ENCODE results near the gene SCGB2B2. TPM values are rescaled to one million over a fixed set of nuclear protein-coding genes. Genes with fewer than 3 reads are reported as not detected.
A peak's percentile ranks its signal among the peaks of the same experiment; 100 is the strongest.
"Not testable (repeated sequence)": the region's sequence is repeated elsewhere in the genome, so short reads cannot be mapped to it uniquely, and the experiment has no call there.

The SCGB2B2 gene
- total RNA-seq, 1 donor = 0.27 TPM

DNA sequence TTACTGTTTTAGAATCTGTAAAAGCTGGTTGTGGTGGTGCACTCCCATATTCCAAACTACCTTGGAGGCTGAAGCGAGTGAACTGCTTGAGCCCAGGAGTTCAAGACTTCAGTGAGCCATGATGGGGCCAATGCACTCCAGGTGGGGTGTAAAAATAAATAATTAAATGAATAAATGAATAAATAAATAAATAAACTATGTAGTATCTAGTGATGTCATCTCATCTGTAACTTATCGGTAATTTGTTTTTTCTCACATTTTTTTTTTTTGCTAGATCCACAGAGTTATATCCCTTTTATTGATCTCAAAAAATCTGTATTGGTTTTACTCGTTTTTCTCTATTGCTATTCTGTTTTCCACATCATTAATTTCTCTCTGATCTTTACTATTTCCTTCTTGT is 5.0 kb downstream of the SCGB2B2 start:
- DNase-seq (ENCODE audit: low read depth in 2 of 3, low spot score in 2 of 3) = no peak

DNA sequence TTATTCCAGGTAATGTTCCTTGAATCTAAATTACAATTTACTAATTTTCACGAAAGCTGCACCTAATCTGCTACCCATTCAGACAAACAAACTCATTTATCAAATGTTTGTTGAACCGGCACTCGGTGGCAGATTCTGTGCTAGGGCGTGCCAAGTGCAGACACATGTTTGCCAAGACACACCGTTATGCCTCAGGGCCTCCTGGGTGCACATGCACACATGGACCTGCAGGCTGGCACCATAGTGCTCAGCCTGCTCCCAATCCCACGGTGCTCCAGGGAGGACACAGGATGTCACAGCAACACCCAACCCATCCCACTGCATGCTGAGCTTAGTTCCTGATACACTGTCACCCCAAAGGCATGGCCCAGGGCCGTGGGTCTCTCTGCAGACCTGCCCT is 7.7 kb downstream of the SCGB2B2 start:
- no peak for DNase-seq (ENCODE audit: low read depth in 2 of 3, low spot score in 2 of 3)

GRCh38 chr19:34668690-34669089 is 8.3 kb downstream of the SCGB2B2 start:
- DNase-seq (ENCODE audit: low read depth in 2 of 3, low spot score in 2 of 3) = not testable (repeated sequence)

DNA sequence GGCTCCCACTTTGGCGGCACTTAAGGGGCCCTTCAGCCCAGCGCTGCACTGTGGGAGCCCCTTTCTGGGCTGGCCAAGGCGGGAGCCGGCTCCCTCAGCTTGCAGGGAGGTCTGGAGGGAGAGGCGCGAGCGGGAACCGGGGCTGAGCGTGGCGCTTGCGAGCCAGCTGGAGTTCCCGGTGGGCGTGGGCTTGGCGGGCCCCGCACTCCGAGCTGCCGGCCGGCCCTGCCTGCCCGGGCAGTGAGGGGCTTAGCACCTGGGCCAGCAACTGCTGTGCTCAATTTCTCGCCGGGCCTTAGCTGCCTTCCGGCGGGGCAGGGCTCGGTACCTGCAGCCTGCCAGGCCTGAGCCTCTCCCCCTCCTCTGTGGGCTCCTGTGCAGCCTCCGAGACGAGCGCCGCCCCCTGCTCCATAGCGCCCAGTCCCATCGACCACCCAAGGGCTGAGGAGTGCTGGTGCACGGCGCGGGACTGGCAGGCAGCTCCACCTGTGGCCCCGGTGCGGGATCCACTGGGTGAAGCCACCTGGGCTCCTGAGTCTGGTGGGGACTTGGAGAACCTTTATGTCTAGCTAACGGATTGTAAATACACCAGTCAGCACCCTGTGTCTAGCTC is 8.8 kb downstream of the SCGB2B2 start:
- DNase-seq (ENCODE audit: low read depth in 2 of 3, low spot score in 2 of 3) = not testable (repeated sequence)

- peak in 1 of 3 donors; percentile 22 for DNase-seq (ENCODE audit: low read depth in 2 of 3, low spot score in 2 of 3)
Measured at GRCh38 chr19:34667349-34668076, 9.4 kb downstream of the SCGB2B2 start.

DNA sequence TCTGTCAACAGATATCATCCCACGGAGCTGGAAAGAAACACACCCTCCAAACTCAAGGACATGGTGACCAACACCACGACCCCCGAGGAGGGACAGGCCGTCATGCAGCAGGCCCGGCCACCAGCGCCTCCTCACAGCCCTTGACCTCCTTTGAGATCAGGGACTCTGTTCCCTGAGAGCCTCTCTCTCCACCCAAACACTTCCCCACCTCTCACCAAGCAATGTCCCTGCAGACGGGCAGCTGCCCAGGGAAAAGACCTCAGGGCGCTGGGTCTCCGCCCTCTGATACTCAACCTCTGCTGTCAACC is 10.0 kb downstream of the SCGB2B2 start:
- no peak for DNase-seq (ENCODE audit: low read depth in 2 of 3, low spot score in 2 of 3)

DNA sequence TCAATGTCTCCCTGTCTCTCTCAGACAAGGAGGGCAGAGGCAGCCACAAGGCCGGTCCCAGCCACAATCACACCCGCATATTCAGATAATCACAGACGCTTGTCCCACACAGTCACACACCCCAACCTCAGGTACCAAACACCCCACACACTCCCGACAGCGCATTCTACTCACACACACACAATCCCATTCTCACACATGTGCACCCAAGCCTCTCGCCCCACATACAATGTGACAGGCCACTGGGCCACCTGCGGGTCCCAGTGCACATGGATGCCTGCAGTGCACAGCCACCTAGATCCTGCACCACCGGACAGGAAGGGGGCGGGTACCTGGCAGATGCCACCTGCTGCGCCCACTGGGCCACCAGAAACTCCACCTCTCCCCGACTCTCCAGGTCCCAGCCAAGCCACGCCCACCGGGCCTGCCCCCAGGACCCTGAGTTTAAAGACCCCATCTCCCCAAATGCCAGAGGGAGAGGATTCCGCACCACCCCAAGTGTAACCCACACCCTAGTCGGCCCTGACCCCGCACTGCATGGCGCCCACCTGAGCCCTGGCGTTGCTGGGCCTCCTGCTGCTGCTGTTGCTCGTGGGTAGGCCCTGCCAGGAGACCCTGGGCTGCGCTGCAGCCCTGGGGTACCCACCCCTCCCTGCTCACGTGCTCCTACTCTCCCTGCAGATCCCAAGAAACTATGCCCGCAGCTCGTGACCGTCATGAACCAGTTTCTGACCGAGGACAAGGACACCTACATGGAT is 10.6 kb downstream of the SCGB2B2 start:
- no peak for DNase-seq (ENCODE audit: low read depth in 2 of 3, low spot score in 2 of 3)

DNA sequence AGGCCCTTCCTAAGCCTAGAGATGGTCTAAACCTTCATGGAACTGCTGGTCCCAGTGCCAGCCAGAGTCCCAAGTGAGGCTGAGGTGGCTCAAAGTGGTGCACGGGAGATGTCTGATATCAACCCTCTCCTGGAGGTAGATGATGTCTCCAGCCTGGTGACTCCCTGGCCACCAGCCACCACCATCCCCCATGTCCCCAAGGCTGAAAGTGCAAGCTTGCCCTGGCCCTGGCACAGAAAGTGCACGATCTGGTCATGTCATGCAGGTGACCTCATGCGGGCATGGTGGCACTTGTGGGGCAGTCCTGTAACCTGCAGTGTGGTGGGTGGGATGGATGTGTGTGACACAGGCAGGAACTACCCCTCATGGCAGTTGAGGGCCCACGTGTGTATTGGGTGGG is 11.7 kb downstream of the SCGB2B2 start:
- not testable (repeated sequence) for DNase-seq (ENCODE audit: low read depth in 2 of 3, low spot score in 2 of 3)

GRCh38 chr19:34664870-34665269 is 12.1 kb downstream of the SCGB2B2 start:
- no peak for DNase-seq (ENCODE audit: low read depth in 2 of 3, low spot score in 2 of 3)

DNA sequence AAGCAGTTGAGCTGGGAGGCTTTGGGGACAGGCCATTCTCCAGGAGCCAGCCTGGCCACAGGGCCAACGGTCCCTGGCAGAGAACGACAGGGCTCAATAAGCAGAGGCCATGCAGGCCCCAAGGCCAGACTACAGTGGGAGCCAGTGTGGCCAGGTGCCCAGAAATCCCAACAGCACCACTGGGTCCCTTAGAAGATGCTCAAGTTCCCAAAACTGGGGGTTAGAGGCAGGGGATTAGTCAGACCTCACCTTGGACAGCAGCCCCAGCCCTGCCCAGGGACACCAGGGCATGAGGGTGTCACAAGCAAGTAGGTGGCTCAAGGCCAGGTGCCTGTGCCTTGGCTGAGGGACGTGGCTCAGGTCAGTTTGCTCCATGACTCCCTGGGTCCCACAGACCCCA is 12.8 kb downstream of the SCGB2B2 start:
- DNase-seq (ENCODE audit: low read depth in 2 of 3, low spot score in 2 of 3) = no peak

- DNase-seq (ENCODE audit: low read depth in 2 of 3, low spot score in 2 of 3) = peak in 1 of 3 donors; percentile 51
Measured at GRCh38 chr19:34662919-34663318, 14.0 kb downstream of the SCGB2B2 start.

DNA sequence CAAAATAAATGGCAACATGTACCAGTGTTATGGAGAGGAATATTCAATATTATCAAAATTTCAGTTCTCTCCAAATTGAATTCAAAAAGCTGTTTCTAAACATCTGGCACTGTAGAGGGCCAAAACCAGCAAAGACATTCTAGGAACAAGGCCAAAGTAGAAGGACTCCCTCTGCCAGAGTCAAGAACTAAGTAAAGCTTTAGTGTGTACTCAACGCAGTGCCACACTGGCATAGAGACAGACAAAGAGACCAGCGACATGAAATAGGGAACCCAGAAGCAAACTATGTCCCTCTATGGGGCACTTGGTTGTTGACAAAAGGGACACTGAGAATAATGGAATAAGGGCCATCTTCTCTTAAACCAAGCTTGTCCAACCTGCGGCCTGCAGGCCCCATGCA is 15.6 kb downstream of the SCGB2B2 start:
- no peak for DNase-seq (ENCODE audit: low read depth in 2 of 3, low spot score in 2 of 3)

GRCh38 chr19:34655651-34656050 is 21.3 kb downstream of the SCGB2B2 start:
- DNase-seq (ENCODE audit: low read depth in 2 of 3, low spot score in 2 of 3) = no peak

GRCh38 chr19:34654796-34655195 is 22.2 kb downstream of the SCGB2B2 start:
- no peak for DNase-seq (ENCODE audit: low read depth in 2 of 3, low spot score in 2 of 3)

DNA sequence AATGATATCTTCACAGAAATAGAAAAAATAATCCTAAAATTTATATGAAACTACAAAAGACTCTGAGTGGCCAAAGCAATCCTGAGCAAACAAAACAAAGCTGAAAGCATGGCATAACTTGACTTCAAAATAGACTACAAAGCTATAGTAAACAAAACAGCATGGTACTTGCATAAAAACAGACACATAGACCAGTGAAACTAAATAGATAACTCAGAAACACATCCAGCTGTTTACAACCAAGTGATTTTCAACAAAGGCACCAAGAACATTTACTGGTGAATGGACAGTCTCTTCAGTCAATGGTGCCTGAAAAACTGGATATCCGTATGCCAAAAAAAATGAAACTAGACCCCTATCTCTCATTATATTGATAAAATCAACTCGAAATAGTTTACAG is 25.2 kb downstream of the SCGB2B2 start:
- DNase-seq (ENCODE audit: low read depth in 2 of 3, low spot score in 2 of 3) = no peak

DNA sequence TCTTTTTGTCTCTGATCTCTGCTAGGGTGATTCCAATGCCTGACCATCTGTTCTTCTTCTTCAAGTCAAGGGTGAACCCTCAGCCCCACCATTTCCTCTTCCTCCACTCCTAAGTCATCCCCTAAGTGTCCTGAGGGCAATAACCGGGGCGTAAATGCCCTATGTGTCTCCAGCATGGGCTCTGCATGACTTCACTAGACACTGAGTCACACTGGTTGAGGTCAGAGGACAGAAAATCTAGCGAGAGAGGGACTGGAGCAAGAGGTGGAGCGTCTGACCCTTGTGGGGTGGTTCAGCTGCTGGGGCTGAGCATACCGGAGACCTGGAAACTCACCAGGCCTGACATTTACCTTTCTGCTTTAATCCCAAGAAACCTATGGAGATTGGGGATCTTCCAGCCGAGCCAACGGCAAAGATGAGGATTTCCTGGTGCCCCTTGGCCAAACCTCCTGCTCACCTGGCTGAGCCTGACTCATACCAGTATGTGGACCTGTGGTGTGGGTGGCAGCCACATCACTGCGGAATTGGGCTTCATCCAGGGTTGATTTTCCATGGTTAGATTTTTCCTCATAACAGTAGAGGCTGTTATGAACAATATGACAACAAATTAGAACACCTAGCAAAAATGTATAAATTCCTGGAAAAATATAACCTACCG is 26.9 kb downstream of the SCGB2B2 start:
- DNase-seq (ENCODE audit: low read depth in 2 of 3, low spot score in 2 of 3) = no peak

DNA sequence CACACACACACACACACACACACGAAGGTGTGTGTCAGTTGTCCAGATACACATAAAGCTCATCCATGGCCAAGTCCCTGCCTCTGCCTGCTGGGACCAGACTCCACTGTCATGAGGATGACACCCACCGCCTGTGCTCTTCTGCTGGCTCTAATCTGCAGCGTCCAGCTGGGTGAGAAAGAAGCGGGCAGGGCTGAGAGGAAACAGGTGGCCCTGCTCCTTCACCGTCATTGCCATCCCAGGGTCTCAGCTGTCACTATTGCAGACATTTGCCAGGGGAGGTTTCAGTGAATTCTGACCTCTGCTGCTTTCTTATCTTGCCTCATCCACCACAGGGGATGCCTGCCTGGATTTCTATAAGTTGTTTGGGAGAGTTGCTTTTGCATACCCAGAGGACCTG is 31.4 kb downstream of the SCGB2B2 start:
- no peak for DNase-seq (ENCODE audit: low read depth in 2 of 3, low spot score in 2 of 3)

DNA sequence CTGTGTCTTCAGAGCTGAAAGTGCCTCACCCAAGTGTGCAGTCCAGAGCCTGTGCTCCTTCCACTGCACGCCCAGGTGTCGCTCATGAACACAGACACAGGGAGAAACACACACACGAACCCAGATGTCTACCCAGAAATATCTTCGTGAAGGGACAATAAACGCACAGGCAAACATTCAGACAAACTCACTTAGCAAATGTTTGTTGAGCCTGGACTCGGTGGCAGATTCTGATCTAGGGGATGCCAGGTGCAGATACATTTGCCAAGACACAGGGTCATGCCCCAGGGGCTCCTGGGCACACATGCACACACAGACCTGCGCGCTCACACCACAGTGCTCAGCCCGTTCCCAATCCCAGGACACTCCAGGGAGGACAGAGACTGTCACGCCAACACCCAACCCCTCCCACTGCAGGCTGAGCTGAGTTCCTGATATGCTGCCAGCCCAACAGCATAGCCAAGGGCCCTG is 31.9 kb downstream of the SCGB2B2 start:
- no peak for DNase-seq (ENCODE audit: low read depth in 2 of 3, low spot score in 2 of 3)

GRCh38 chr19:34642241-34642640 is 34.7 kb downstream of the SCGB2B2 start:
- no peak for DNase-seq (ENCODE audit: low read depth in 2 of 3, low spot score in 2 of 3)

GRCh38 chr19:34639491-34640085 is 37.4 kb downstream of the SCGB2B2 start:
- DNase-seq (ENCODE audit: low read depth in 2 of 3, low spot score in 2 of 3) = peak; percentile 49 to 86 (median 72)

DNA sequence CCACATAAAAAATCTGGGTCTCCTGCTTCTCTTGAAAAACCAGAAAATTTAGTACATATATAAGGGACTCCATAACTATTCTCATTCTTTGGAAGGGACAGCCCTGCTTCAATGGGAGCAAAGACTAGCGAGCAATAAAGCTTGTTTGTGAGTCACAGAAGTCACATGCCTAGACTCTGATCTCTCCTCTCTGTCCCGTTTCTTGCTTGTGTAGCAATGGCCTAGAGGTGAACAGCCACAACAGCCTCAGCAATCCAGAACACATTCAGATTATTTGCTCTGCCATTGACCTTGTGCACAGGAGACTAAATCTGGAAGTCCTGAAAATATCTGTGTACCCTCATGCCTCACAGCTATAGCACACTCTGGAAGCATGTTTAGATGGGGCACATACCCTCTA is 43.2 kb downstream of the SCGB2B2 start:
- DNase-seq (ENCODE audit: low read depth in 2 of 3, low spot score in 2 of 3) = no peak

All from hematopoietic multipotent progenitor cell (in vitro differentiated cells).